Measurements from ENCODE around the gene CWF19L2.

DNA sequence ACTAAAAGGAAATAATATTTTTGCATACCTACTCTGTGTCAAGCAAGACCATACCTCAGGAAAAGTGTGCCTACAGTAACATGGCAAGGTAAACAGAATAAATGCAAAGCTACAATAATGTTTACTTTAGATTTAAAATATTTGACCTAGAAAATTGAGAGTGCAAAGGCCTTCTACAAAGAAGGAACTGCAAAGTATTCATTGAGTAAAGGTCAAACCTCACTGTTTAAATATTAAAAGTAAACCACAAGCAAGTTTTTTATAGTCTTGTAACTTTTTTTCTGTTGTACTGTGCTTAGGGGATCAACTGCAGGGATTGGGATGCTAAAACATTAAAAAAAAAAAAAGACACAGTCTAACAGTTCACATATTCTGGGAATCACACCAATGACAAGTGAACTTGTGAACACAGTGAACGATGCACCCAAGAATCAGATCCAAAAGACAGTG lies 48.8 kb downstream of the CWF19L2 start:
- no peak for TF ChIP-seq CTCF (IDR thresholded peaks at IDR 0.05; ENCODE audit: low read depth, low read length, poor library complexity, severe bottlenecking)
- TF ChIP-seq EZH2phosphoT487 (IDR thresholded peaks at IDR 0.05; ENCODE audit: borderline replicate concordance, low read length): no peak

Measured in DOHH2 (cell line).